Activated effector memory CD4-positive, alpha-beta T cell treated with Interleukin-2 at 50 U/mL for 16 hours (primary cell): Measurements from ENCODE around the gene ECM2.

Experiments used
- DNase-seq: peaks from one replicate; pipeline ENCODE4 v3.0.0-alpha.2; 2020

Gene ECM2

GRCh38 chr9:92527291-92527828 is 8.4 kb downstream of the ECM2 start:
- DNase-seq = no peak

- no peak for DNase-seq
Measured at GRCh38 chr9:92525306-92525705, 10.5 kb downstream of the ECM2 start.

GRCh38 chr9:92524881-92525280 is 10.9 kb downstream of the ECM2 start:
- no peak for DNase-seq

GRCh38 chr9:92522983-92523970 is 12.5 kb downstream of the ECM2 start:
- DNase-seq = no peak

- no peak for DNase-seq
Measured at GRCh38 chr9:92520837-92521236, 15.0 kb downstream of the ECM2 start.

GRCh38 chr9:92518199-92518598 is 17.6 kb downstream of the ECM2 start:
- no peak for DNase-seq

GRCh38 chr9:92517046-92517445 is 18.7 kb downstream of the ECM2 start:
- DNase-seq = no peak

GRCh38 chr9:92516521-92516920 is 19.3 kb downstream of the ECM2 start:
- no peak for DNase-seq

- no peak for DNase-seq
Measured at GRCh38 chr9:92514635-92515034, 21.2 kb downstream of the ECM2 start.

GRCh38 chr9:92513349-92513748 is 22.4 kb downstream of the ECM2 start:
- DNase-seq = no peak

GRCh38 chr9:92512622-92513021 is 23.2 kb downstream of the ECM2 start:
- DNase-seq = no peak

GRCh38 chr9:92510747-92511146 is 25.0 kb downstream of the ECM2 start:
- DNase-seq = no peak

GRCh38 chr9:92509050-92509449 is 26.7 kb downstream of the ECM2 start:
- DNase-seq = no peak

GRCh38 chr9:92508018-92508820 is 27.6 kb downstream of the ECM2 start:
- no peak for DNase-seq

- no peak for DNase-seq
Measured at GRCh38 chr9:92507496-92507895, 28.3 kb downstream of the ECM2 start.

GRCh38 chr9:92507005-92507404 is 28.8 kb downstream of the ECM2 start:
- DNase-seq = no peak

- no peak for DNase-seq
Measured at GRCh38 chr9:92506184-92506857, 29.5 kb downstream of the ECM2 start.

GRCh38 chr9:92504881-92505280 is 30.9 kb downstream of the ECM2 start:
- DNase-seq = no peak

- no peak for DNase-seq
Measured at GRCh38 chr9:92503156-92503555, 32.6 kb downstream of the ECM2 start.

GRCh38 chr9:92501671-92502393 is 34.0 kb downstream of the ECM2 start:
- no peak for DNase-seq

- DNase-seq = no peak
Measured at GRCh38 chr9:92500725-92501124, 35.1 kb downstream of the ECM2 start.

- no peak for DNase-seq
Measured at GRCh38 chr9:92499701-92500100, 36.1 kb downstream of the ECM2 start.
